ENCODE measurements around the gene RSAD2.

Gene RSAD2

GRCh38 chr2:6908291-6908690, 30.7 kb downstream of the RSAD2 start:
- DNase-seq = no peak

- DNase-seq = peak; percentile 52 to 54
These were observed 32.1 kb downstream of the RSAD2 start for GRCh38 chr2:6909431-6910385.

- no peak for DNase-seq
These were observed 34.1 kb downstream of the RSAD2 start for GRCh38 chr2:6911721-6912120.

- DNase-seq = peak; percentile 61 to 68
These were observed 36.0 kb downstream of the RSAD2 start for GRCh38 chr2:6913415-6914157.

- DNase-seq = peak; percentile 48 to 55
These were observed 37.3 kb downstream of the RSAD2 start for GRCh38 chr2:6914828-6915227.

GRCh38 chr2:6915399-6915798, 37.8 kb downstream of the RSAD2 start:
- no peak for DNase-seq

GRCh38 chr2:6916224-6916623, 38.6 kb downstream of the RSAD2 start:
- no peak for DNase-seq

- no peak for DNase-seq
These were observed 39.1 kb downstream of the RSAD2 start for GRCh38 chr2:6916736-6917070.

GRCh38 chr2:6917071-6917760, 39.6 kb downstream of the RSAD2 start, which contains the start of gene RNF144A:
TSS of gene RNF144A (plus strand) at chr2:6917412. CDS start at chr2:6996927, 79,515 bp downstream.
- DNase-seq = peak; percentile 79 to 87

- DNase-seq = peak in 1 of 2 experiments; percentile 49
These were observed 40.3 kb downstream of the RSAD2 start for GRCh38 chr2:6917761-6918421.

GRCh38 chr2:6919901-6920742, 42.5 kb downstream of the RSAD2 start:
- no peak for DNase-seq

GRCh38 chr2:6920743-6921064, 43.1 kb downstream of the RSAD2 start:
- DNase-seq = no peak

GRCh38 chr2:6921321-6921922, 43.8 kb downstream of the RSAD2 start:
- no peak for DNase-seq

GRCh38 chr2:6922201-6922656, 44.7 kb downstream of the RSAD2 start:
- DNase-seq = no peak

- peak in 1 of 2 experiments; percentile 8 for DNase-seq
These were observed 45.7 kb downstream of the RSAD2 start for GRCh38 chr2:6923319-6923718.

- peak; percentile 12 to 16 for DNase-seq
These were observed 46.7 kb downstream of the RSAD2 start for GRCh38 chr2:6924101-6924923.

GRCh38 chr2:6924924-6925409, 47.4 kb downstream of the RSAD2 start:
- DNase-seq = peak in 1 of 2 experiments; percentile 7

- peak in 1 of 2 experiments; percentile 14 for DNase-seq
These were observed 48.6 kb downstream of the RSAD2 start for GRCh38 chr2:6926071-6926732.

- DNase-seq = peak in 1 of 2 experiments; percentile 14
These were observed 49.6 kb downstream of the RSAD2 start for GRCh38 chr2:6927186-6927585.

Measured in activated T-cell treated with anti-CD3 and anti-CD28 coated beads, Interleukin-2, amount 50 U/mL, for 48 hours (primary cell).